ENCODE measurements around the gene STRIP1. TPM values are rescaled to one million over a fixed set of nuclear protein-coding genes. Genes with fewer than 3 reads are reported as not detected.
"Not testable (repeated sequence)": the region's sequence is repeated elsewhere in the genome, so short reads cannot be mapped to it uniquely, and the experiment has no call there.

The STRIP1 gene
- total and polyA plus RNA-seq, 2 donors (not counting 3 experiments of a cell fraction or from before 2014, with no cell fraction given) = 26.2 to 42.1 TPM

DNA sequence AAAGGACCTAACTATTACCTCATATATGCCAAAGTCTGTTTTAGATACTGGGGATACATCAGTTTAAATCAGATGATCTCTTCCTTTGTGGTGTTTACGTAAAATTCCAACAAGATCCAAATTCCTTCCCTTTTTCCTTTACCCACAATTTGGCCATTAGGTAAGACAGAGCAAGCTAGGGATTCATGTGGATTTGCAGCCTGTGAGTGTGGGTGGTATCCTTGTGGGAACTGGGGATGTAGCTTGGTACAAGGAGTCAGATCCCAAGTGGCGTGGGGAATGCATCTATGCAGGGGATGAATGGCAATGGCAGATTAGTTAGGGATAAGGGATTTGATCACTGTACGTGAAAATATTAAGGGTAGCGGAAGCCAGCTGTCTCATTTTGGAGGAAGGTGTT lies 9.8 kb upstream of the STRIP1 start:
- Histone ChIP-seq H3K9ac (replicated peaks; ENCODE audit: extremely low read depth, insufficient read depth, low read length) (no peak overlapping the region), H3K4me2 (ENCODE audit: insufficient read depth, low read length) (no peak overlapping the region), H3K4me1 (ENCODE audit: control insufficient read depth, extremely low read depth, insufficient read depth, low read length) (no peaks in the 10 kb centered on the region), H3K27ac (ENCODE audit: insufficient read depth, low read depth, low read length) (no peak overlapping the region), H3K9me3 (replicated peaks; ENCODE audit: control insufficient read depth, insufficient read depth, low read length) (no peaks in the 10 kb centered on the region), H3K79me2 (ENCODE audit: control insufficient read depth, insufficient read depth, low read length) (no peaks in the 10 kb centered on the region), H3K27me3 (ENCODE audit: control insufficient read depth in 2 of 2, insufficient read depth in 2 of 2, low read length in 2 of 2) (no peaks in the 10 kb centered on the region), H4K20me1 (replicated peaks; ENCODE audit: control insufficient read depth, extremely low read depth, insufficient read depth, low read length) (no peaks in the 10 kb centered on the region), H2AFZ (ENCODE audit: low read depth, low read length) (no peak overlapping the region), H3K9me1 (replicated peaks; ENCODE audit: control insufficient read depth, extremely low read depth, insufficient read depth, low read length) (no peaks in the 10 kb centered on the region), H3K36me3 (ENCODE audit: control insufficient read depth in 2 of 2, extremely low read depth in 1 of 2, insufficient read depth in 2 of 2, low read length in 2 of 2) (peaks cover 15 to 16% of the 10 kb centered on the region in 2 experiments), H3K4me3 (replicated peaks in 1 of 3; ENCODE audit: insufficient read depth in 1 of 3, low read depth in 1 of 3, low read length in 3 of 3) (no peak overlapping the region)
- FAIRE-seq = no peak
- intact Hi-C loops (cut with micrococcal nuclease) = no loop called here
- dilution Hi-C loops (cut with MboI; ENCODE audit: extremely low pct_ligation_motif_present, low sequenced_read_pairs) = loop anchor here (25.0 kb wide), 1 partner anchor 237 kb away; no protein-coding TSS in a partner anchor
- ChIA-PET POLR2A (no interaction called here), CTCF (no interaction called here)
- TF ChIP-seq EZH2 (IDR thresholded peaks at IDR 0.05; ENCODE audit: borderline replicate concordance, low read depth, low read length, severe bottlenecking) = no peak
- no peak for TF ChIP-seq GATA2 (IDR thresholded peaks at IDR 0.05; ENCODE audit: insufficient read depth, insufficient read length, low read depth, low read length)
- no peak for TF ChIP-seq MYC (IDR thresholded peaks at IDR 0.05; ENCODE audit: low read depth, low read length)
- TF ChIP-seq FOS (IDR thresholded peaks at IDR 0.05; ENCODE audit: borderline replicate concordance, insufficient read depth, low read length) = no peak
- no peak for TF ChIP-seq JUN (IDR thresholded peaks at IDR 0.05; ENCODE audit: borderline replicate concordance, insufficient read depth, insufficient read length, low read depth)
- TF ChIP-seq, protein P1, sequence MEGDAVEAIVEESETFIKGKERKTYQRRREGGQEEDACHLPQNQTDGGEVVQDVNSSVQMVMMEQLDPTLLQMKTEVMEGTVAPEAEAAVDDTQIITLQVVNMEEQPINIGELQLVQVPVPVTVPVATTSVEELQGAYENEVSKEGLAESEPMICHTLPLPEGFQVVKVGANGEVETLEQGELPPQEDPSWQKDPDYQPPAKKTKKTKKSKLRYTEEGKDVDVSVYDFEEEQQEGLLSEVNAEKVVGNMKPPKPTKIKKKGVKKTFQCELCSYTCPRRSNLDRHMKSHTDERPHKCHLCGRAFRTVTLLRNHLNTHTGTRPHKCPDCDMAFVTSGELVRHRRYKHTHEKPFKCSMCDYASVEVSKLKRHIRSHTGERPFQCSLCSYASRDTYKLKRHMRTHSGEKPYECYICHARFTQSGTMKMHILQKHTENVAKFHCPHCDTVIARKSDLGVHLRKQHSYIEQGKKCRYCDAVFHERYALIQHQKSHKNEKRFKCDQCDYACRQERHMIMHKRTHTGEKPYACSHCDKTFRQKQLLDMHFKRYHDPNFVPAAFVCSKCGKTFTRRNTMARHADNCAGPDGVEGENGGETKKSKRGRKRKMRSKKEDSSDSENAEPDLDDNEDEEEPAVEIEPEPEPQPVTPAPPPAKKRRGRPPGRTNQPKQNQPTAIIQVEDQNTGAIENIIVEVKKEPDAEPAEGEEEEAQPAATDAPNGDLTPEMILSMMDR (IDR thresholded peaks at IDR 0.05; ENCODE audit: extremely low read depth in 1 of 2, insufficient read depth in 1 of 2, low read depth in 1 of 2, low read length in 2 of 2) = no peak
- TF ChIP-seq POLR2AphosphoS5 (IDR thresholded peaks at IDR 0.05; ENCODE audit: insufficient read depth, low read depth, low read length) = no peak
- TF ChIP-seq, protein P2, sequence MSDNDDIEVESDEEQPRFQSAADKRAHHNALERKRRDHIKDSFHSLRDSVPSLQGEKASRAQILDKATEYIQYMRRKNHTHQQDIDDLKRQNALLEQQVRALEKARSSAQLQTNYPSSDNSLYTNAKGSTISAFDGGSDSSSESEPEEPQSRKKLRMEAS (IDR thresholded peaks at IDR 0.05; ENCODE audit: insufficient read depth, insufficient read length) = no peak
- TF ChIP-seq POLR2A (IDR thresholded peaks at IDR 0.05; ENCODE audit: low read depth, low read length) = no peak
- no TSS peak for BruUV-seq (replicated peaks)
- DNase-seq (ENCODE audit: low read depth, low spot score) = no peak

DNA sequence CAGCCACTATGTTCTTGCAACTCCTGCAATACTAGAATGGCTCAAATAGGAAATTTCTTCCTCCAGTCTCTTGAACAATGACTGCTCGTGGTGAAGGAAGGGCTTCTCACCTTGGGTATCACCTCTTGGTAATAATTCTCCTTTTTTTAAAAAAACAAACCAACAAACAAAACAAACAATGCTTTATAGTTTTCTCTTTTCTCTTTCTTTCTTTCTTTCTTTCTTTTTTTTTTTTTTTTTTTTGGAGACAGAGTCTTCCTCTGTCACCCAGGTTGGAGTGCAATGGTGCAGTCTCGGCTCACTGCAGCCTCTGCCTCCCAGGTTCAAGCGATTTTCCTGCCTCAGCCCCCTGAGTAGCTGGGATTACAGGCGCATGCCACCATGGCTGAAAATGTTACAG lies 3.7 kb upstream of the STRIP1 start:
- CTCF ChIA-PET = interaction anchor here (1.5 to 3.3 kb wide), 8 partner anchors 14 to 465 kb away, joined by 6 to 34 read pairs (median 14); partner anchors contain the start of gene AHCYL1
- H3K4me2 ChIP-seq (ENCODE audit: insufficient read depth, low read length); H3K9me1 ChIP-seq (replicated peaks; ENCODE audit: control insufficient read depth, extremely low read depth, insufficient read depth, low read length); H3K4me3 ChIP-seq (replicated peaks in 1 of 3; ENCODE audit: insufficient read depth in 1 of 3, low read depth in 1 of 3, low read length in 3 of 3); DNase-seq (ENCODE audit: low read depth, low spot score); H3K4me1 ChIP-seq (ENCODE audit: control insufficient read depth, extremely low read depth, insufficient read depth, low read length); H4K20me1 ChIP-seq (replicated peaks; ENCODE audit: control insufficient read depth, extremely low read depth, insufficient read depth, low read length); H3K9me3 ChIP-seq (replicated peaks; ENCODE audit: control insufficient read depth, insufficient read depth, low read length); H3K79me2 ChIP-seq (ENCODE audit: control insufficient read depth, insufficient read depth, low read length); H3K27ac ChIP-seq (ENCODE audit: insufficient read depth, low read depth, low read length); H3K36me3 ChIP-seq (ENCODE audit: control insufficient read depth in 2 of 2, extremely low read depth in 1 of 2, insufficient read depth in 2 of 2, low read length in 2 of 2); H3K27me3 ChIP-seq (ENCODE audit: control insufficient read depth in 2 of 2, insufficient read depth in 2 of 2, low read length in 2 of 2); BruUV-seq (replicated peaks); H3K9ac ChIP-seq (replicated peaks; ENCODE audit: extremely low read depth, insufficient read depth, low read length); dilution Hi-C loops (cut with MboI; ENCODE audit: extremely low pct_ligation_motif_present, low sequenced_read_pairs); H2AFZ ChIP-seq (ENCODE audit: low read depth, low read length); FAIRE-seq: not testable (repeated sequence)
- POLR2A ChIA-PET = interaction anchor here (0.6 kb wide), 1 partner anchor 1793 kb away, joined by 3 read pairs; no protein-coding TSS in a partner anchor
- intact Hi-C loops (cut with micrococcal nuclease) = loop anchor here (5.0 to 10.0 kb wide), 2 partner anchors 936 to 1477 kb away; partner anchors contain the start of gene TMEM167B

Data from endothelial cell of umbilical vein (primary cell).